Measurements from ENCODE around the gene SLC47A2.
A peak's percentile ranks its signal among the peaks of the same experiment; 100 is the strongest.
"Not testable (repeated sequence)": the region's sequence is repeated elsewhere in the genome, so short reads cannot be mapped to it uniquely, and the experiment has no call there.

Gene SLC47A2, protein sequence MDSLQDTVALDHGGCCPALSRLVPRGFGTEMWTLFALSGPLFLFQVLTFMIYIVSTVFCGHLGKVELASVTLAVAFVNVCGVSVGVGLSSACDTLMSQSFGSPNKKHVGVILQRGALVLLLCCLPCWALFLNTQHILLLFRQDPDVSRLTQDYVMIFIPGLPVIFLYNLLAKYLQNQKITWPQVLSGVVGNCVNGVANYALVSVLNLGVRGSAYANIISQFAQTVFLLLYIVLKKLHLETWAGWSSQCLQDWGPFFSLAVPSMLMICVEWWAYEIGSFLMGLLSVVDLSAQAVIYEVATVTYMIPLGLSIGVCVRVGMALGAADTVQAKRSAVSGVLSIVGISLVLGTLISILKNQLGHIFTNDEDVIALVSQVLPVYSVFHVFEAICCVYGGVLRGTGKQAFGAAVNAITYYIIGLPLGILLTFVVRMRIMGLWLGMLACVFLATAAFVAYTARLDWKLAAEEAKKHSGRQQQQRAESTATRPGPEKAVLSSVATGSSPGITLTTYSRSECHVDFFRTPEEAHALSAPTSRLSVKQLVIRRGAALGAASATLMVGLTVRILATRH

DNA sequence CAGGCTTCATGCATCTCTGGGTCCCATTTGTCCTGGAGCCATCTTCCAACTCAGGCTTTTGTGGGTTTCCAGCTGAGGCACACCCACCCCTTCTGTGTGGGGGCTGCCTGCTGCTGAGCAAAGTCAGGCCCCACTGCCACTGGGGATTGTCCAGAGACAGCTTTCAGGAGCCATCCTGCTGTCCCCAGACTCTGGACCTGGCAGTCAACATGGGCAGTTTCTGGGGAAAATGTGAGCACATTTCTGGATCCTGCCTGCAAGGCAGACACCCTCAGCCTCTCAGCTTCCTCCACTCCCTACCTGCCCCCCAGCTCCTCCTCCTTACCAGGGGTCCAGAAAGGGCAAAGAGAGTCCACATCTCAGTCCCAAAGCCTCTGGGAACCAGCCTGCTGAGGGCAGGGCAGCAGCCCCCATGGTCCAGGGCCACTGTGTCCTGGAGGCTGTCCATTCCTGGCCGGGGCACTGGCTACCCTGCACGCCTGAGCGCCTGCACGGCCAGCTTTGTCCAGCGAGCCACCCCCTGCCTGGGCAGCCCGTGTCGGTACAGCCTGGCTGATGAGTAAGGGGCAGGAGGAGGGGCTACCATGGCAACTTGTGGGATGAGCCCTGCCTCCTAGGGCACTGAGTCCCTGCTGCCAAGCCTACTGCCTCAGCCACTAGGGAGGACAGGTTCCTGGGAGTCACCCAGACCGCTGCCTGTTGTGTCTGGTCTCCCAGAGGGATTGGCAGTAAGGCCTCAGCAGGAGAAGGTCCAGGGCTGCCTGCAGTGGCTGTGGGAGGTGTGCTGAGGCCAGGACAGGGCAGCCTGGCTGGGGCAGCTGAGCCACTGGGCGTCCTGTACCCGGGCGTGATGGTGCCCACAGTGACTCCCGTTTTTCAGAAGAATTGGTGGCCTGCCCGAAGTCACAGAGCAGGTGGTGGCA, at the start of gene SLC47A2:
SLC47A2 (minus strand) TSS at position 477 of the 923 bp plus-strand sequence; CDS start at position 448, 29 bp downstream.
- no peak for DNase-seq (ENCODE audit: low read depth in 2 of 2)

DNA sequence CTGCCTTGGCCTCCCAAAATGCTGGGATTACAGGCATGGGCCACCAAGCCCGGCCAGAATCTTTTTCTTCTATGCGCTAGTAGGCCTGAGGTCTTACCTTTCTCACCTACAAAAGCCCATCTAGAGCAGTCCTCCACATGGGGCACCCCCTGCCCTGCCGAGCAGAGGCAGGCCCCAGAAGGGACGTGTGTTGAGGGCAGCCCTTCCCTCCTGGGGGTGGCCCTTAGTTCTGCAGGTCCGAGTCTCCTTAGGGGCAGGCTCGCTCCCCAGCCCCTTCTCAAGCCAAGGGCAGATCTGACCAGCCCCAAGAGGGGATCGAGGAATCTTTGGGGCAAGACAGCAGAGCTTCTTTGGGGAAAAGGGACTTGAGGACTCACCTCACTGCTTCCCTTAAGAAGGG, 49.6 kb upstream of the SLC47A2 start:
- no peak for DNase-seq (ENCODE audit: low read depth in 2 of 2)

DNA sequence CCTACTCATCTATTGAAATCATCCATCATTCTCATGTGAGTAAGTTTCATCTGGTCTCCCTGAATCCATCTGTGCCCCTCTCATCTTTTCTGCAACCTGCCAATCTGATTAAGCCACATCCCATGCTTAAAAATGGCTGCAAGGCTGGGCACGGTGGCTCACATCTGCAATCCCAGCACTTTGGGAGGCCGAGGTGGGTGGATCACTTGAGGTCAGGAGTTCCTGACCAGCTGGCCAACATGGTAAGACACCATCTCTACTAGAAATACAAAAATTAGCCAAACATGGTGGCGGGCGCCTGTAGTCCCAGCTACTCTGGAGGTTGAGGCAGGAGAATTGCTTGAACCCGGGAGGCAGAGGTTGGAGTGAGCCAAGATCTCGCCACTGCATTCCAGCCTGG, 47.6 kb upstream of the SLC47A2 start:
- DNase-seq (ENCODE audit: low read depth in 2 of 2) = not testable (repeated sequence)

DNA sequence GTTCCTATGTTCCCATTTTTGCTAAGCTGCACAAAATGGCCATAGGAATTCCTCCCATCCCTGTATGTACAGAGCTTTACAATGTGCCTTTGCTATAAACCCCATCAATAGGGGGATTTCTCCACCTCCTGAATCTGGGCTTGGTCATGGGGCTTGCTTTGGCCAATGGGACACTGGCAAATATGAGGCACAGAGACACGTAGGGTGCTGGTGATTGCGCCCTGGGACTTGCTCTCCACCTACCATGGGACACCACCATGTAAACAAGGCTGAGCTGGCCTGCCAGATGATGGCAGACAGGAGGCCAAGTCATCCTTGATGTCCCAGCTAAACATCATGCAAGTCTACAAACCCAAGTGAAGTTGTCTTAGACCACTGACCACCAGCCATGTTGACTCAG, 47.0 kb upstream of the SLC47A2 start:
- DNase-seq (ENCODE audit: low read depth in 2 of 2) = no peak

DNA sequence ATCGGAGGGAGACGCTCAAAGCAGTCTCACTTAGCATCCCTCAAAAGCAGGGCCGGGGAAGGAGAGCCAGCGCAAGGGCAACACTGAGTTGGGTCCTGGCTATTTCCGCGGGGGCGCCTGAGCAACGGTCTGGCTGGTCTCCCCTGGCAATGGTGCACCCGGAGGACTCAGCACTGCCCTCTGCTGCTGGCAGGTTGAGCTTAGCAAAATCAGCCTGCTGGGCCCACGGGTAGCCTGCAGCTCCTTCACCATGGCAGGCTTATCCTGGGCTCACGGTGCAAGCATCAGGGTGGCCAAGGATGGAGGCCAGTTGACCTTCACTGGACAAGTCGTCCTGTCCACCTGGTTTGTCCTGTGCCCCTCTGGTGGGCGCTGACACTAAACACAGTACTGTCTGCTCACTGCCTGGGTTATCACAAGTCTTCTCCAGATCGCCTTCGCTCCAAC, 46.2 kb upstream of the SLC47A2 start:
- peak in 1 of 2 experiments; percentile 6 for DNase-seq (ENCODE audit: low read depth in 2 of 2)

DNA sequence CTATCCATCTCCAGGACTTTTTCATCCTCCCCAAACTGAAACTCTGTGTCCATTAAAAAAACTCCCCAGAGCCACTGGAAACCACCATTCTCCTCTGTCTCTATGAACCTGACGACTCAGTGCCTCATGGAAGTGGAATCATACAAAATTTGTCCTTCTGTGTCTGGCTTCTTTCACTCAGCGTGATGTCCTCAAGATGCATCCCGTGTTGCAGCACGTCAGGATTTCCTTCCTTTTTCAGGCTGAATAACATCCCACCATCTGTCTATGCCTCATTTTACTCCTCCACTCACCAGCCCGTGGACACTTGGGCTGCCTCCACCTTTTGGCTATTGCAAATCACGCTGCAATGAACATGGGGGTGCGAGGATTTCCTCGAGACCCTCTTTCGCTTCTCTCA, 44.4 kb upstream of the SLC47A2 start:
- DNase-seq (ENCODE audit: low read depth in 2 of 2) = no peak

DNA sequence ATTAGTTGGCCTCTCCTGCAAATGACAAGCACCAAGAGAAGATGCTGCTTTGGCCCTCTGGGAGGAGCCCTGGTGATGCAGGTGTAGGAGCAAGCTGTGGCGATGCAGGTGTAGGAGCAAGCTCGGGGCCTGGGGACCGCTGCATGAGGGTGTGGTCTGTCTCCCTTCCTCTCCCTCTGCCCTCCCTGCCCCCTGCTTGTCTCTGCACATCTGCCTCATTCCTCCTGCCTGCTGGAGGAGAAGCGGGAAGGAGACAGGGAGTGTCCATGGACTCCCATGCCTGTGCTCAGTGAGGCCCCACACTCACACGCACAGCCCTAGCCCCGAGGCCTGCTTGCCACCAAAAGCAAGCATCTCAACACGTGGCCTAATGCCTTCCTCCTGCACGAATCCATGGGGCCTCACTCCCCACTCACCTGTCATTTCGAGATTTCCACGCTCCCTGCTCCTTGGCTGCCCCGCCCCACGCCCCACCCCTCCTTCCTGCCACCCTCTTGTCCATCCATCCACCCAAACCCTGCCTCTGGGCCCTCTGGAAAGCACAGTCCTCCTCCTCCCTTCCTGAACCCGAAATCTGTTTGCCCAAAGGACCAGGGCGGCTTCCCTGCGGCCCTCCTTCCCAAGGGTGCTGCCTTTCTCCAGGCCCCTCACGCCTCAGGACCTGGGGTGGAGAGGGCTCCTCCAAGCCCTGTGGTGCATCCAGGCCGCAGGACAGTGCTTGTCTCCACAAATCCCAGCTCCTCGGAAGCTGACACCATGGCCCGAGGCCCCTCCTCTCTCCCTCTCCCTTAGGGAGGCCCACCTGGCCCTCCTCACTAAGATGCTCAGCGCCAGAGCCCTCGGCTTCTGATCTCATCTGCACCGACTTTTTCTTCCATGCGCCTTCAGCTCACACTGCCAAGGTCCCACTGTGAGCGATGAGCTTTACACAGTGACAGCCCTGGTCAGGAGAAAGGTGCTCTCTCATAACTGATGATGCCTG, 43.5 kb upstream of the SLC47A2 start:
- DNase-seq (ENCODE audit: low read depth in 2 of 2) = no peak

DNA sequence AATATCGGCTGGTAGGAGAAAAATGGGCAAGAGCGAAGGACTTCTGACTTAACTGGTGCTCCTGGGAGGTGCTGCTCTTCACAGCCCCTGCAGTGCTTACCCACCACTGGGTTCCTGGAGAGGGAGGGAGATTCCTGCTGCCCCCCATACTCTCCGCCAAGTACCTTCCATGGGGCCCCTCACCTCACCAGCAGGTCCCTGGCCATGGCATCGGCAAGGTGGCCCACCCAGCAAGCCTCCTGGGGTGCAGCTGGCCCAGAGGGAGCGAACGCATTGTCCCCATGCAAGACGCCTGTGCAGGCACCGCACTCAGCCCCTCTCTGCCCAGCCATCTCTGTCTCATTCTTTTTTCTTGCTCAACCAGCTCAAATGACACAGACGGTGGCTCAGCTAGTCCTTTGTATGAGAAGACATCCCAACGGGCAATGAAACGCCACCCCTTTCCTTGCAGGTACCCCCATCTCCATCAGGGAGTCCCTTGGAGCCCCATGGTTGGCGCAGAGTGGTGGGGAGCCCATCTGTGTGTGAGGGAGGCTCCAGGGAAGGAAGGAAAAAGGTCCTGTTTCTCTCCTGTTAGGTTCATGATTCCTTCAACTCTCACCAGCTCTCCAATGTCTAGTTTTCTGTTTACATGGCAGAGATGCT, 41.3 kb upstream of the SLC47A2 start:
- no peak for DNase-seq (ENCODE audit: low read depth in 2 of 2)

DNA sequence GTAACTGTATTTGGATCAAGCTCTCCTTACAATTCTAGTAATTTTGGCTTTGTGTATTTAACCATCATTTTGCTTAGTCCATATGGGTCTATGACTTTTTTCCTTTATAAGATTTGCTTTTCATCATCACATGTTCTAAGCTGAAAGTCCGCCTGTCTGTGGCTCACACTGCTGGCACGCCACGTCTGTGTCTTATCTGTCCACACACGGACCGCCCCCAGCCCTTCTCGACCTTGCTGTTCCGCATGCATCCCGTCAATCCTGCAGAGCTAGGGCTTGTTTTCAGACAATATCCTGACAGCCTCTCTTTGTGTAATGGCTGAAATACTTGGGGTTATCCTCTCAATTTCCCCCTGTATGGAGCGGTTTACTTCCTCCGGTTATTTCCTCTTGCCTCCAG, 40.2 kb upstream of the SLC47A2 start:
- no peak for DNase-seq (ENCODE audit: low read depth in 2 of 2)

DNA sequence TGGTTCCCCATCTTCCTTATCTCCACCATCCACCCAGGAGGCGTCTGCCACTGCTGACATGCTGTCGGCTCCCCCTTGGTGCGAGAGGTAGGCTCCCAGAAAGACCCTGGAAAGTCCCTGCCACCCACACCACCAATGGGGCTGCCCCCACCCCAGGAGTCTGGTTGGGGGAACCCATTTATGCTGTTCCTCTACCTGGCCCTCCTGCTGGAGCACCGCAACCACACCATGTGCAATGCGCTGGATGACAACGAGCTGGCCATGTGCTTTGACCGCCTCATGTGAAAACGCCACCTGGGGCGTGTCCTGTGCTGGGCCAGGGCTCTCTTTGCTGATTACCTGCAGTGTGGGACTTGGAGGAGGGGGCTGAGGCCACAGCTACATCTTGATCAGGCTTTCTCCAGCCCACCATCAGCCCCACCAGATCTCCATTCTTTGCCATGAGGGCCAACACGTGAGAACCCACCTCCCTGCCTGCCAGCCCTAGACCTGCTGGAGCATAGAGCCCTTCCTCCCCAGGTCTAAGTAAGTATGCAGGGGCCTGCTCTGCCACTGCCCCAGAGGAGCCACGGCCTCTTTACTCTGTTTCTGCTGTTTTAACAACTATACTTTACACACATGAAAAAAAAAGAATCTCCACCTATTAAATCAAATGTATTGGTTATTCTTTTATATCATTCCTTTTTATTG, 39.6 kb upstream of the SLC47A2 start:
- DNase-seq (ENCODE audit: low read depth in 2 of 2) = no peak

DNA sequence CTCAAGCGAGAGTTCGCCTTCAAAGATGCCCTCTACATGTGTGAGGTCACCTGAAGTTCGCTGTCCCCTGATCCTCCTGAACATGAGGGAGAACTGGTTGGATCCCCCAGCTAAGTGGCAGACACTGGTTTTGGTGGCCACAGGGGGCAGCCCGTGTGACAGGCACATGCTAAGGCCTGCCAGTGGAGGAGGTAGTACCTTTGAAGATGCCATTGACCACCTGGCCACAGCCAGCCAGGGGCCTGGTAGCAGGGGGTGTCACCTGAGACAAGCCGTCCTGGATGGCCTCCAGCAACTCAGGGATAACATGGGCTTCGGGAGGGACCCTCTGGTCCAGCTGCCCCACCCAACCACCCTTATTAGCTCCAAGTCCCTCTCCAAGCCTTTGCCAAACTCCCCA, 39.0 kb upstream of the SLC47A2 start:
- DNase-seq (ENCODE audit: low read depth in 2 of 2) = no peak

DNA sequence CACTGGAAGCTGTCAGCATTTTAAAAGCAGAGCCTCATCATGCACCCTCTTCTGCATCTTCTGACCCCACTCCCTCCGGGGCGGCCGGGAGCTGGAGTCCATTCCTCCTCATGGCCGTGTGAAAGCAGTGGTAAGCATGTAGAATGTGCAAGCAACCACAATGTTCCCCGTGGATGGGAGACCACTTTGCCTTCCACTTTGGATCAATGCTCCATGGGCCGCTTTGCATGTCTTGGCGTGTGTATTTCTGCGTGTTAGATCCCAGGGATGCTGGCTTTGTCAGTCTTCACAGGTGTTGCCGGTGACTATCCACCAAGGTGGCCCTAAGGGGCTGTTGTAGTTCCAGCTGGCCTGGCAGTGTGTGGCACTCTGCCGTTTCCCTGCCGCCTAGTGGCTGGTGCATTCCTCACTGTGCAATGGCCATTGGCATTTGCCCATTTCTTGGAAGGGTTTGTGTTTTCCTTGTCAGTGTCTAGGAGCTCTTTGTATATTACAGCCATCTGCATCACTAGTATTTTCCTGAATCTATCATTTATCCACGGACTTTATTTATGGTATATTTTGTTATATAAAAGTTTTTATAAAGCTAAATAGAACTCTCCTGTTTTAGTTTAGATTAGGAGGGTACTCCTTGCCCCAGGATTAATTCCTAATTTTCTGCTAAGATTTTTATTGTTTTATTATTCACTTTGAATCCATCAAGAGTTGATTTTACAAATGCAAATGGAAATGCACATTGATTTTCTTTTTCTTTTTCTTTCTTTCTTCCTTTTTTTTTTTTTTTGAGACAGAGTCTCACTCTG, 37.5 kb upstream of the SLC47A2 start:
- DNase-seq (ENCODE audit: low read depth in 2 of 2) = no peak

DNA sequence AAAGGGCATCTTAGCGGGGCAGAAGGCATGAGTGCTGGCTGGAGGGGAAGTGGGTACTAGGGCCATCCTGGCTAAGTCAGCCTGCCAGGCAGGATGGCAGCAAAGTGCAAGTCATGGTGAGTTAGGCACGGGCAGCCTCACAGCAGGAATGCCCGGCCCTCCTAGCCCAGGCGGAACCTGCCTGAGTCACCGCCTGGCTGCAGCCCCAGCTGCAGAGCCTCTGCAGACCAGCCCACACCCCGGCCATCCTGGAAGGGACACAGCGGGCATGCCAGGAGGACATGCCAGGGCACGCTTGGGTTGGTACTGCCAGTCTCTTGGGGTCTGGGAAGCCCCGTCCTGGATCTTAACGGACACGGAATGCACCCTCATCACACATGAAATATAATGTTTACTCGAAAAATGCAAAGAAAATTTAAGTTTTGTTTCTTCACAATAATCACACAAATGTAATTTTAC, 36.7 kb upstream of the SLC47A2 start:
- DNase-seq (ENCODE audit: low read depth in 2 of 2) = no peak

DNA sequence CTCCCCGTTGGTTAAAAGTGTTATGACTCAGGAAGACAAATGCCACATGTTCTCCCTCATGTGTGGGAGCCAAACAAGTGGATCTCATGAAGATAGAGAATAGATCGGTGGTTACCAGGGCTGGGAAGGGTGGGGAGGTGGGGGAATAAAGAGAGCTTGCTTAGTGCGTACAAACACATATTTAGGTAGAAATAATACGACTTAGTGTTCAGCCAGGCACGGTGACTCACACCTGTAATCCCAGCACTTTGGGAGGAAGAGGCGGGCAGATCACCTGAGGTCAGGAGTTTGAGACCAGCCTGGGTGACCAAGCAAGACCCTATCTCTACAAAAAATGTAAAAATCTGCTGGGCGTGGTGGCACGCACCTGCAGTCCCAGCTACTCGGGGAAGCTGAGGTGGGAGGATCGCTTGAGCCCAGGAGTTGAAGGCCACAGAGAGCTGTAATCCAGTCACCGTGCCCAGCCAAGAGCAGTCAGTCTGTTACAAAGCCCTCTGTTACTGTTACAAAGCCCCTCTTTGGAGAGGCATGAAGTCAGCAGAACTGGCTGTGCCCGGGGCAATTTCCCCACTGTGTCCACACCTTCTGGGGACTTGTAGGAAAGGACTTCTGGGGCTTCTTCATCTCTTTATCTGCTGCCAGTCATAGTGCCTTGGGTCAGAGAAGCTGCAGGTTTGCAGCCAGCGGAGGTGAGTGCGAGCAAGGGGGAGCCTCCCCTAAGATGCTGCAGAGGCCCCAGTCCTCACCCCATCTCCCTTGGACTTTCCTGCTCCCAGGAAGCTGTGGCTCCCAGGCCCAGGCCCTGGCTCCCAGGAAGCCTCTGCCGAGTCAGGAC, 36.0 kb upstream of the SLC47A2 start:
- DNase-seq (ENCODE audit: low read depth in 2 of 2) = no peak

DNA sequence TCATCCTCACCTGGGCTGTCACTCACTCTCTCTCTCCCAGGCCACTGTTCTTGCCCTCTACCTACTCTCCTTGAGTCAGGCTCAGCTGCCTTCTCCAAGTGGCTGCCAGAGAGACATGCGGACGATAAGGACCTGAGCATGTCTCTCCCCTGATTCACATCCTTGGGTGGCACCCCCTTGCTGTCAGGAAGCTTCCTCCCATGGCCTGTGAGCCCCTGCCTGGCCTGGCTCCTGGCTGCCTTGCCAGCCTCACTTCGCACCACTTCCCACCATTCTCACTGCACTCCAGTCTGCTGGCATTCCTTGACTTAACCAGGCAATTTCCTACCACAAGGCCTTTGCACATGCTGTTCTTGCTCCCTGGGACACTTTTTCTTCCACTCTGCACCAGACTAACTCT, 34.5 kb upstream of the SLC47A2 start:
- no peak for DNase-seq (ENCODE audit: low read depth in 2 of 2)

DNA sequence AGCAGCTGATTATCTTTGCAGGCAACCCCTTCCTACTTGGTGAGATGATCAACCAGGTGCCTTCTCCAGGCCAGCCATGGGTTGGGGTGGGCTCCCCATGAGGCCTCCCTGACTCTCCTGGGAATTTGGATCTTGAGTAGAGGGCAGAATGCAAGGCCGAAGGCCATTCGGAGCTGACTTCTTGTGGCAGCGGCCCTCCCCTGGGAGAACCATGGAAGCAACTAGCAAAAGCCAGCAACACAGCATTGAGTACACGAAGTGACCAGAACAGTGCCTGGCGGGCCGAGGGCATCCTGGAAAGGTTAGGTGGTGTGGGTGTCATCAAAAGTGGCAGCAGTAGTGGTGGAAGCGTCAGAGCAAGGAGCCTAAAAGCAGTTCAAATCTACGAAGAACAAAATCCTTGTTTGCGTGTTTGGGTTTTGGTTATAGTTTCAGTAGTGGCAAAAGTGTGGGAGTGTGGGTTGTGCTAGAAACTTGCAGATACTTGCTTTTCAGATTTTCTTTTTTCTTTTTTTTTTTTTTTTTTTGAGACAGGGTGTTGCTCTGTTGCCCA, 33.7 kb upstream of the SLC47A2 start:
- DNase-seq (ENCODE audit: low read depth in 2 of 2) = no peak

DNA sequence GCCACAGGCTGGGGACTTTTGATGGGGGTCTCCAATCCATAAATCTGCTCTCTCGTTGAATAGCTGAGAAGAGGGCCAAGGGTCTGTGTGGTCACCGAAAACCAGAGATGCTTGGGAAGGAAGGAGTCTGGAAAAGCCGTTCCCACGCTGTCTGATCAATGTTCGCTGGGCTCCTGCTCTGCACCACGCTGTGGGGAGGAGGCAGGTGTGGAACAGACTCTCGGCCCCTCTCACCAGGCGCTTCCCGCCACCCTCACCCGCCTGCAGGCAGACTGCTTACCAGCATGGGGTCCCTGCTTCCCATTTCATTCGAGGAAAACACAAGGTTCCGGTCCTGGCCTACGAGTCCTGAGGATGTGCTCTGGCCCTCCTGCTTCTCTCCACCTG, 32.4 kb upstream of the SLC47A2 start:
- no peak for DNase-seq (ENCODE audit: low read depth in 2 of 2)
